ENCODE measurements around the gene KIF6. TPM values are rescaled to one million over a fixed set of nuclear protein-coding genes. Genes with fewer than 3 reads are reported as not detected.

Gene KIF6
- total and polyA plus RNA-seq, 4 donors: 1.1 to 7.8 (median 4.5) TPM

DNA sequence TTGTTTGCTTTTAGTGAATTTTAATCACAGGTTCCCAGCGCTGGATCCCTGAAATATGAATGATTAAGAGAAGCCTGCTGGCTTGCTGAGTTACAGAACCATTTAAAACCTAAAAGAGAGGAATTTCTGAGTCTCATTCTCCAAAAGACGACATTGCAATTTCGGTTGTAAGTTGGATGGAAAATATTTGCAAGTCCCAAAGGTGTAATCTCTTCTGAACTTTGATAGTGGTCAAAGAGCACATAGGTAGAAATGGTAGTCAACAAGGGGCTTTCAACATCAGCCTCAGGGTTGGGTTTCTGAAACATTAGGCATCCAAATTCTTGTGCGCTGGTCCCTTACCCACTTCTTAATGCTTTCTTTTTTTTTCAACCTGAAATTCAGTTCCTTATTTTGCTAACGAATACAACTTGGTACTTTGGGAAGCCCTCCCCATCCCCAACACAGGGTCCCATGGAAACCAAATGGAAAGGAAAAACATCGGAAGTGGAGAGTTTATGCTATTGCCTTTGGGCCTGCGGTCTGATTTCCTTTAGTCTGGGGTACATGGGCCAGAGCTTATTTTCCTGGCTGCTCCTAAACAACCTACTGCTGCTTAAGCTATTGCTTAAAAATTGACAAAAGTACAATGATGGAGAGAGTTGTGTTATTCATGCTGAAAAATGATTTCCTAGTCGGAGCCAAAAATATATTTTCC is 285.7 kb downstream of the KIF6 start:
- no peak overlapping the region for H3K27ac ChIP-seq (ENCODE audit: low read depth in 1 of 2, low read length in 1 of 2)
- no peaks in the 10 kb centered on the region for H3K36me3 ChIP-seq (ENCODE audit: control insufficient read depth in 4 of 4, insufficient read depth in 4 of 4, low read length in 4 of 4)
- no peaks in the 10 kb centered on the region for H3K4me1 ChIP-seq (ENCODE audit: control insufficient read depth in 5 of 5, insufficient read depth in 5 of 5, low read length in 5 of 5)
- DNase-seq (no peak), ATAC-seq (ENCODE audit: insufficient read depth, low FRiP score) (no peak)
- 72% methylated on average over 8 of the region's 8 CpGs for WGBS, 2 donors
- H3K27me3 ChIP-seq (ENCODE audit: control insufficient read depth in 3 of 3, insufficient read depth in 3 of 3, low read length in 2 of 3): no peaks in the 10 kb centered on the region
- TF ChIP-seq, protein P1, sequence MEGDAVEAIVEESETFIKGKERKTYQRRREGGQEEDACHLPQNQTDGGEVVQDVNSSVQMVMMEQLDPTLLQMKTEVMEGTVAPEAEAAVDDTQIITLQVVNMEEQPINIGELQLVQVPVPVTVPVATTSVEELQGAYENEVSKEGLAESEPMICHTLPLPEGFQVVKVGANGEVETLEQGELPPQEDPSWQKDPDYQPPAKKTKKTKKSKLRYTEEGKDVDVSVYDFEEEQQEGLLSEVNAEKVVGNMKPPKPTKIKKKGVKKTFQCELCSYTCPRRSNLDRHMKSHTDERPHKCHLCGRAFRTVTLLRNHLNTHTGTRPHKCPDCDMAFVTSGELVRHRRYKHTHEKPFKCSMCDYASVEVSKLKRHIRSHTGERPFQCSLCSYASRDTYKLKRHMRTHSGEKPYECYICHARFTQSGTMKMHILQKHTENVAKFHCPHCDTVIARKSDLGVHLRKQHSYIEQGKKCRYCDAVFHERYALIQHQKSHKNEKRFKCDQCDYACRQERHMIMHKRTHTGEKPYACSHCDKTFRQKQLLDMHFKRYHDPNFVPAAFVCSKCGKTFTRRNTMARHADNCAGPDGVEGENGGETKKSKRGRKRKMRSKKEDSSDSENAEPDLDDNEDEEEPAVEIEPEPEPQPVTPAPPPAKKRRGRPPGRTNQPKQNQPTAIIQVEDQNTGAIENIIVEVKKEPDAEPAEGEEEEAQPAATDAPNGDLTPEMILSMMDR (IDR thresholded peaks at IDR 0.05; ENCODE audit: control extremely low read depth, extremely low read depth): no peak
- no peak overlapping the region for H3K4me3 ChIP-seq
- H3K9me3 ChIP-seq (ENCODE audit: control insufficient read depth in 4 of 4, insufficient read depth in 3 of 4, low read length in 3 of 4): no peaks in the 10 kb centered on the region
- no peak overlapping the region for H3K9ac ChIP-seq (ENCODE audit: insufficient read depth in 1 of 2, low read length in 2 of 2)

DNA sequence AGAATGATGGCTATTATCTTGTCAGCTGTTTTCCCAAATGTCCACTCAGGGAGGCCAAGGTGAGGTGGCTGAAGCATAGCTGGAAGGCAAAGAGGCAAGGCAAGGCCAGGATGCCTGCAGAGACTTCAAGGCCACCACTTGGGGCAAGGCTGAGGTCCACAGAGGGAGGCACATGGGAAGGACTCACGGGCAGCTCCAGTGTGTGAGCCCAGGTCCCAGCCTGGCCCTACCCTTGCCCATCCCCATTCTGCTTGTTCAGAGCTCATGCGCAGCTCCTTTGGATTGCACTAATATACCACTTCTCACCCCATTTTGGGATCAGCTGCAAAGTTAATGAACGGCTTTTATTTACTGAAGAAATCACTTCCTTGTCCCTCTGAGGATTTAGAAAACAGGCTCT is 291.6 kb downstream of the KIF6 start:
- Histone ChIP-seq H3K9ac (ENCODE audit: insufficient read depth in 1 of 2, low read length in 2 of 2) (no peak overlapping the region), H3K4me3 (no peak overlapping the region), H3K27ac (ENCODE audit: low read depth in 1 of 2, low read length in 1 of 2) (no peak overlapping the region), H3K4me1 (ENCODE audit: control insufficient read depth in 5 of 5, insufficient read depth in 5 of 5, low read length in 5 of 5) (peaks cover 0 to 22% (median 6%) of the 10 kb centered on the region in 5 donors), H3K36me3 (ENCODE audit: control insufficient read depth in 4 of 4, insufficient read depth in 4 of 4, low read length in 4 of 4) (no peaks in the 10 kb centered on the region), H3K27me3 (ENCODE audit: control insufficient read depth in 3 of 3, insufficient read depth in 3 of 3, low read length in 2 of 3) (no peaks in the 10 kb centered on the region), H3K9me3 (ENCODE audit: control insufficient read depth in 4 of 4, insufficient read depth in 3 of 4, low read length in 3 of 4) (no peaks in the 10 kb centered on the region)
- WGBS, 2 donors: 62 to 94% methylated on average over 3 of the region's 3 CpGs
- no peak for ATAC-seq (ENCODE audit: insufficient read depth, low FRiP score)
- no peak for DNase-seq
- TF ChIP-seq, protein P1 (IDR thresholded peaks at IDR 0.05; ENCODE audit: control extremely low read depth, extremely low read depth): no peak

DNA sequence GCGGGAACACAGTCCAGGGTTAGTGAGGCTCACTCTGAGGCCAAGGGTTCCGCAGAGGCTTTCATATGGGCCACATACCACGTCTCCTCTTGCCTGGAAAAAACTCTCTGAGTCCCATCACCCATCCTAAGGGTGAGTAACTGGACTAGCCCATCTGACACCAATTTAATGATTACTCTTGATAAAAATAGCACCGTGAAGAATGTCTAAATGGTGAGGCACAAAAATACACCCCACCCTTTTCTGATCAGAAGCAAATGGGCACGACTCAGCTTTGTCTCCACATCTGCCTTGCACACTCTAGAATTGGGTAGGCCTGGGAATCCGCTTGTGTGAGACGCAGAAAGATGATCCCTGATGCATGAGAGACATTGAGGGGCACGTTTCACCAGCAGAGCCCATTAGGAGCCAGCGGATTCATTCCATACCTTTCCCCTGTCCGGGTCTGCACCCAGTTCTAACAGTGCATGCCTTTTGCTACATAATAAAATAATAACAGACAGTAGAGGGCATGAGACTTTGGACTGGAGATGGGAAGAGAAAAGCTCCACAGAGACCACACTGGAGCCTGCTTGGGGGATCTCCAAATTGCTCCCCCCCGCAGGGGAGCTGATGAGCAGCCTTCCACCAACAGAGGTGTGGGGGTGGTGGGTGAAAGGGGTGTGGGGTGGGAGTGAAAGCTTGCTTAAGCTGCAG is 292.7 kb downstream of the KIF6 start:
- Histone ChIP-seq H3K27ac (ENCODE audit: low read depth in 1 of 2, low read length in 1 of 2) (no peak overlapping the region), H3K4me3 (no peak overlapping the region), H3K27me3 (ENCODE audit: control insufficient read depth in 3 of 3, insufficient read depth in 3 of 3, low read length in 2 of 3) (no peaks in the 10 kb centered on the region), H3K36me3 (ENCODE audit: control insufficient read depth in 4 of 4, insufficient read depth in 4 of 4, low read length in 4 of 4) (no peaks in the 10 kb centered on the region), H3K9me3 (ENCODE audit: control insufficient read depth in 4 of 4, insufficient read depth in 3 of 4, low read length in 3 of 4) (no peaks in the 10 kb centered on the region), H3K9ac (ENCODE audit: insufficient read depth in 1 of 2, low read length in 2 of 2) (no peak overlapping the region), H3K4me1 (ENCODE audit: control insufficient read depth in 5 of 5, insufficient read depth in 5 of 5, low read length in 5 of 5) (peaks cover 0 to 22% (median 6%) of the 10 kb centered on the region in 5 donors)
- TF ChIP-seq, protein P1 (IDR thresholded peaks at IDR 0.05; ENCODE audit: control extremely low read depth, extremely low read depth): no peak
- 87 to 92% methylated on average over 11 of the region's 11 CpGs for WGBS, 2 donors
- DNase-seq: no peak
- ATAC-seq (ENCODE audit: insufficient read depth, low FRiP score): no peak

Measured in lung (tissue), 12 donors.